Endothelial cell of umbilical vein (primary cell): Measurements from ENCODE around the gene PANX3. TPM values are rescaled to one million over a fixed set of nuclear protein-coding genes. Genes with fewer than 3 reads are reported as not detected.

Experiments used
- BruUV-seq: library from RNA; stranded (reverse); fragments of 400-500 nt; replicated peaks from 2 replicates; lab custom pipeline; 2021; lab: Mats Ljungman, UMichigan
- CTCF ChIA-PET: fragments of 300-600, 350-600 bp; sonication (Branson Sonifier 250); formaldehyde crosslinking; loops from one replicate; lab custom pipeline; 2021; ENCODE audit warnings: antibody characterized with exemption, inconsistent platforms; lab: Charles Lee
- POLR2A ChIA-PET: fragments of 300-600, 350-600 bp; sonication (Branson Sonifier 250); formaldehyde crosslinking; loops from one replicate; lab custom pipeline; 2021; ENCODE audit warnings: antibody characterized with exemption, inconsistent platforms; lab: Charles Lee
- DNase-seq: peaks from one replicate; pipeline ENCODE4 v3.0.0-alpha.2; 2011; ENCODE audit warnings: low read depth, low spot score
- FAIRE-seq: peaks from 2 replicates; lab custom pipeline; 2011; peaks lifted over from hg19 to GRCh38; lab: Jason Lieb, UNC
- H2AFZ ChIP-seq: 2 replicates; pipeline ENCODE4 v1.6.0; 2012; ENCODE audit warnings: low read depth, low read length, control low read depth, inconsistent platforms
- H3K27ac ChIP-seq: 2 replicates; pipeline ENCODE4 v1.5.1; 2011; ENCODE audit warnings: low read depth, mild to moderate bottlenecking, control low read depth, low read length, moderate library complexity; ENCODE audit not compliant: insufficient read depth
- H3K27me3 ChIP-seq, 2 experiments: 2 replicates each; pipeline versions ENCODE4 v1.6.0 to v1.6.1; 2011; ENCODE audit warnings: low read length in 2 of 2, mixed read lengths in 1 of 2; ENCODE audit not compliant: control insufficient read depth in 2 of 2, insufficient read depth in 2 of 2
- H3K36me3 ChIP-seq, 2 experiments: 2 replicates in 1 of 2; 3 replicates in 1 of 2; pipeline ENCODE4 v1.5.1; 2011; ENCODE audit warnings: low read length in 2 of 2, mild to moderate bottlenecking in 1 of 2, moderate library complexity in 1 of 2; ENCODE audit not compliant: control insufficient read depth in 2 of 2, insufficient read depth in 2 of 2; ENCODE audit errors: extremely low read depth in 1 of 2
- H3K4me1 ChIP-seq: 3 replicates; pipeline ENCODE4 v1.5.1; 2011; ENCODE audit warnings: mild to moderate bottlenecking, low read length; ENCODE audit not compliant: control insufficient read depth, insufficient read depth; ENCODE audit errors: extremely low read depth
- H3K4me2 ChIP-seq: 2 replicates; pipeline ENCODE4 v1.6.1; 2011; ENCODE audit warnings: low read length, control low read depth, mixed read lengths; ENCODE audit not compliant: insufficient read depth
- H3K4me3 ChIP-seq, 3 experiments: fragments of 200-600 bp in 1 of 3; sonication (generic), shearing (Covaris generic) in 1 of 3; replicated peaks in 1 of 3; 2 replicates each; pipeline ENCODE4 v1.5.1; 2011 to 2016; ENCODE audit warnings: control low read depth in 3 of 3, low read length in 3 of 3, mild to moderate bottlenecking in 2 of 3, inconsistent platforms in 1 of 3, low read depth in 1 of 3, moderate library complexity in 1 of 3; ENCODE audit not compliant: insufficient read depth in 1 of 3
- H3K79me2 ChIP-seq: 2 replicates; pipeline ENCODE4 v1.6.0; 2012; ENCODE audit warnings: low read length, inconsistent platforms; ENCODE audit not compliant: control insufficient read depth, insufficient read depth
- H3K9ac ChIP-seq: replicated peaks from 2 replicates; pipeline ENCODE3; 2011; ENCODE audit warnings: low read length, control low read depth; ENCODE audit not compliant: insufficient read depth; ENCODE audit errors: extremely low read depth
- H3K9me1 ChIP-seq: replicated peaks from 3 replicates; pipeline ENCODE4 v1.6.0; 2011; ENCODE audit warnings: mild to moderate bottlenecking, low read length; ENCODE audit not compliant: control insufficient read depth, insufficient read depth; ENCODE audit errors: extremely low read depth
- H3K9me3 ChIP-seq: replicated peaks from 2 replicates; pipeline ENCODE4 v1.5.1; 2012; ENCODE audit warnings: low read length, inconsistent platforms; ENCODE audit not compliant: control insufficient read depth, insufficient read depth
- H4K20me1 ChIP-seq: replicated peaks from 2 replicates; pipeline ENCODE3; 2011; ENCODE audit warnings: mild to moderate bottlenecking, low read length; ENCODE audit not compliant: control insufficient read depth, insufficient read depth; ENCODE audit errors: extremely low read depth
- CTCF ChIP-seq, 2 donors: IDR thresholded peaks; 1 replicate in 1 of 2; 2 replicates in 1 of 2; pipeline ENCODE4 v1.5.1; 2011; ENCODE audit warnings: low read length in 2 of 2, mild to moderate bottlenecking in 2 of 2, moderate library complexity in 2 of 2, control low read depth in 1 of 2, inconsistent platforms in 1 of 2, low read depth in 1 of 2; ENCODE audit not compliant: insufficient read depth in 1 of 2; ENCODE audit errors: extremely low read depth in 1 of 2
- EZH2 ChIP-seq: IDR thresholded peaks from 2 replicates; pipeline ENCODE4 v1.6.1; 2012; ENCODE audit warnings: borderline replicate concordance, low read depth, mild to moderate bottlenecking, moderate library complexity, low read length, inconsistent platforms; ENCODE audit not compliant: severe bottlenecking
- FOS ChIP-seq: IDR thresholded peaks from 2 replicates; pipeline ENCODE4 v1.6.1; 2011; ENCODE audit warnings: mild to moderate bottlenecking, low read length, moderate library complexity, borderline replicate concordance; ENCODE audit not compliant: insufficient read depth
- GATA2 ChIP-seq: IDR thresholded peaks from 2 replicates; pipeline ENCODE4 v1.7.0; 2011; ENCODE audit warnings: low read depth, mild to moderate bottlenecking, moderate library complexity, mixed read lengths, low read length; ENCODE audit not compliant: insufficient read length, insufficient read depth
- JUN ChIP-seq: IDR thresholded peaks from 2 replicates; pipeline ENCODE4 v1.6.1; 2011; ENCODE audit warnings: borderline replicate concordance, low read depth; ENCODE audit not compliant: insufficient read length, insufficient read depth
- MYC ChIP-seq: IDR thresholded peaks from one replicate; pipeline ENCODE4 v1.6.1; 2011; ENCODE audit warnings: mild to moderate bottlenecking, low read depth, low read length
- POLR2A ChIP-seq: IDR thresholded peaks from 2 replicates; pipeline ENCODE4 v1.6.1; 2012; ENCODE audit warnings: low read depth, mild to moderate bottlenecking, control low read depth, low read length
- POLR2AphosphoS5 ChIP-seq: IDR thresholded peaks from 2 replicates; pipeline ENCODE4 v1.6.1; 2012; ENCODE audit warnings: low read depth, mild to moderate bottlenecking, control low read depth, low read length, moderate library complexity; ENCODE audit not compliant: insufficient read depth
- dilution Hi-C: fragments of 300-500 bp; cut with MboI; formaldehyde crosslinking; loops from one replicate; pipeline ENCODE4 v1.15.0; 2019; ENCODE audit warnings: low sequenced_read_pairs; ENCODE audit not compliant: extremely low pct_ligation_motif_present
- intact Hi-C: fragments of 100-400 bp; cut with micrococcal nuclease; formaldehyde crosslinking; loops from one replicate; pipeline ENCODE4 v1.10.0; 2022
- polyA plus RNA-seq, 4 experiments: library from polyadenylated mRNA; depleted of rRNA in 3 of 4; stranded (reverse) in 3 of 4; unstranded in 1 of 4; fragments of >200 nt; gene quantifications; 2 replicates each; pipeline versions ENCODE4 v1.2.1 to v1.2.3, GENCODE V29; 2011 to 2012; ENCODE audit warnings: missing spikeins in 1 of 4
- small RNA-seq: library from RNA; depleted of rRNA; stranded (forward); fragments of <200 nt; gene quantifications from one replicate; pipeline ENCODE3, GENCODE V24; 2012; ENCODE audit warnings: low replicate concordance, low read depth; ENCODE audit not compliant: insufficient read depth, insufficient read length
- total RNA-seq: library from RNA; stranded (reverse); gene quantifications from 2 replicates; pipeline ENCODE4 v1.2.3, GENCODE V29; 2021

PANX3 gene
- total and polyA plus RNA-seq, 2 donors (not counting 3 experiments of a cell fraction or from before 2014, with no cell fraction given) = not detected

- FAIRE-seq (peak; percentile 93), DNase-seq (peak; percentile 64)
- Histone ChIP-seq H3K9me1 (no peaks in the 10 kb centered on the region), H2AFZ (no peak overlapping the region), H4K20me1 (no peaks in the 10 kb centered on the region), H3K4me3 (no peak overlapping the region), H3K79me2 (no peaks in the 10 kb centered on the region), H3K27ac (no peak overlapping the region), H3K9ac (no peak overlapping the region), H3K4me1 (peaks cover 12% of the 10 kb centered on the region), H3K9me3 (no peaks in the 10 kb centered on the region), H3K4me2 (no peak overlapping the region), H3K27me3 (no peaks in the 10 kb centered on the region), H3K36me3 (no peaks in the 10 kb centered on the region)
- TF ChIP-seq POLR2A (no peak), JUN (no peak), EZH2 (no peak), POLR2AphosphoS5 (no peak), FOS (no peak), GATA2 (no peak), CTCF (IDR thresholded peaks at IDR 0.05; ENCODE audit: extremely low read depth in 1 of 2, insufficient read depth in 1 of 2, low read depth in 1 of 2, low read length in 2 of 2) (peak; percentile 61 to 66), MYC (no peak)
- ChIA-PET POLR2A (interaction anchor here (1.0 to 1.5 kb wide), 3 partner anchors 84 to 168 kb away, joined by 4 to 5 read pairs (median 4); no protein-coding TSS in a partner anchor), CTCF (interaction anchor here (0.6 to 8.9 kb wide), 45 partner anchors 10 to 207 kb away, joined by 3 to 267 read pairs (median 6); partner anchors contain the start of genes ESAM, MSANTD2, NRGN and ROBO3)
- dilution Hi-C loops (loop anchor here (10.0 kb wide), 1 partner anchor 166 kb away; no protein-coding TSS in a partner anchor), intact Hi-C loops (loop anchor here (1.0 kb wide), 8 partner anchors 25 to 198 kb away; no protein-coding TSS in a partner anchor)
- BruUV-seq = no TSS peak
Measured at GRCh38 chr11:124669193-124669592, 58.0 kb downstream of the PANX3 start.

Small RNA genes lying within 50 kb of the gene (small RNA-seq; reads per million reads assigned to genes)
- not detected for gene RNA5SP352

Other genes starting within 250 kb of the PANX3 start
- gene OR8B2, start 226.9 kb upstream of the PANX3 start, total RNA-seq = not detected in 2 replicates
- gene OR8B2, start 226.9 kb upstream of the PANX3 start, polyA plus RNA-seq = not detected in 2 replicates
- gene OR8B3, start 212.4 kb upstream of the PANX3 start, total RNA-seq = not detected in 2 replicates
- not detected in 2 replicates for gene OR8B3, start 212.4 kb upstream of the PANX3 start, polyA plus RNA-seq
- not detected in 2 replicates for gene OR8B4, start 186.6 kb upstream of the PANX3 start, total RNA-seq
- gene OR8B4, start 186.6 kb upstream of the PANX3 start, polyA plus RNA-seq = not detected in 2 replicates
- gene OR8B8, start 165.7 kb upstream of the PANX3 start, total RNA-seq = not detected in 2 replicates
- not detected in 2 replicates for gene OR8B8, start 165.7 kb upstream of the PANX3 start, polyA plus RNA-seq
- gene OR8B12, start 67.8 kb upstream of the PANX3 start, total RNA-seq = not detected in 2 replicates
- gene OR8B12, start 67.8 kb upstream of the PANX3 start, polyA plus RNA-seq = not detected in 2 replicates
- not detected in 2 replicates for gene OR8A1, start 41.4 kb upstream of the PANX3 start, total RNA-seq
- gene OR8A1, start 41.4 kb upstream of the PANX3 start, polyA plus RNA-seq = not detected in 2 replicates
- gene TBRG1, start 11.4 kb downstream of the PANX3 start, total RNA-seq = 29.6 and 34.4 TPM in 2 replicates
- gene TBRG1, start 11.4 kb downstream of the PANX3 start, polyA plus RNA-seq = 22.4 and 24.3 TPM in 2 replicates
- gene SIAE, start 62.3 kb downstream of the PANX3 start, total RNA-seq = 15.1 and 16.9 TPM in 2 replicates
- gene SIAE, start 62.3 kb downstream of the PANX3 start, polyA plus RNA-seq = 22.1 and 23.9 TPM in 2 replicates
- 4.7 and 6.1 TPM in 2 replicates for gene SPA17, start 62.5 kb downstream of the PANX3 start, total RNA-seq
- 2.8 and 3.9 TPM in 2 replicates for gene SPA17, start 62.5 kb downstream of the PANX3 start, polyA plus RNA-seq
- 30.9 and 33.5 TPM in 2 replicates for gene NRGN, start 128.5 kb downstream of the PANX3 start, total RNA-seq
- 29.1 and 31.5 TPM in 2 replicates for gene NRGN, start 128.5 kb downstream of the PANX3 start, polyA plus RNA-seq
- 3.6 and 7.0 TPM in 2 replicates for gene VSIG2, start 140.8 kb downstream of the PANX3 start, total RNA-seq
- 0.94 and 1.2 TPM in 2 replicates for gene VSIG2, start 140.8 kb downstream of the PANX3 start, polyA plus RNA-seq
- gene ESAM, start 150.9 kb downstream of the PANX3 start, total RNA-seq = 273 and 303 TPM in 2 replicates
- gene ESAM, start 150.9 kb downstream of the PANX3 start, polyA plus RNA-seq = 383 and 451 TPM in 2 replicates
- 17.0 and 23.2 TPM in 2 replicates for gene MSANTD2, start 189.0 kb downstream of the PANX3 start, total RNA-seq
- 5.5 and 5.6 TPM in 2 replicates for gene MSANTD2, start 189.0 kb downstream of the PANX3 start, polyA plus RNA-seq